Hematopoietic multipotent progenitor cell treated with erythropoietin and hydrocortisone succinate and interleukin-3 and kit ligand, for 4 days (in vitro differentiated cells): Measurements from ENCODE around the gene UNC79.

Experiments used
- DNase-seq: peaks from one replicate; pipeline ENCODE4 v3.0.0-alpha.2; 2015

The UNC79 gene

GRCh38 chr14:93564918-93565317 is 134.2 kb downstream of the UNC79 start:
- no peak for DNase-seq

GRCh38 chr14:93566065-93566693 is 135.4 kb downstream of the UNC79 start:
- no peak for DNase-seq

GRCh38 chr14:93571275-93571674 is 140.5 kb downstream of the UNC79 start:
- no peak for DNase-seq

- no peak for DNase-seq
Observed at GRCh38 chr14:93579178-93579577, 148.4 kb downstream of the UNC79 start.

- no peak for DNase-seq
Observed at GRCh38 chr14:93582516-93582915, 151.8 kb downstream of the UNC79 start.

- no peak for DNase-seq
Observed at GRCh38 chr14:93587330-93587729, 156.6 kb downstream of the UNC79 start.

GRCh38 chr14:93591506-93591905 is 160.8 kb downstream of the UNC79 start:
- DNase-seq: no peak

- DNase-seq: no peak
Observed at GRCh38 chr14:93592786-93593185, 162.0 kb downstream of the UNC79 start.

- DNase-seq: no peak
Observed at GRCh38 chr14:93606091-93606490, 175.4 kb downstream of the UNC79 start.

- peak; percentile 72 for DNase-seq
Observed at GRCh38 chr14:93619176-93619793, 188.5 kb downstream of the UNC79 start.

GRCh38 chr14:93628048-93628447 is 197.3 kb downstream of the UNC79 start:
- no peak for DNase-seq

- no peak for DNase-seq
Observed at GRCh38 chr14:93629643-93630042, 198.9 kb downstream of the UNC79 start.

- no peak for DNase-seq
Observed at GRCh38 chr14:93638790-93639189, 208.1 kb downstream of the UNC79 start.

- no peak for DNase-seq
Observed at GRCh38 chr14:93643127-93643526, 212.4 kb downstream of the UNC79 start.

GRCh38 chr14:93643676-93644075 is 212.9 kb downstream of the UNC79 start:
- DNase-seq: no peak

- DNase-seq: no peak
Observed at GRCh38 chr14:93645200-93645599, 214.5 kb downstream of the UNC79 start.

- peak; percentile 55 for DNase-seq
Observed at GRCh38 chr14:93648440-93649168, 217.9 kb downstream of the UNC79 start.

GRCh38 chr14:93654599-93654998 is 223.9 kb downstream of the UNC79 start:
- no peak for DNase-seq

- DNase-seq: peak; percentile 79
Observed at GRCh38 chr14:93655078-93655750, 224.5 kb downstream of the UNC79 start.

- no peak for DNase-seq
Observed at GRCh38 chr14:93657875-93658274, 227.1 kb downstream of the UNC79 start.

GRCh38 chr14:93663317-93663716 is 232.6 kb downstream of the UNC79 start:
- no peak for DNase-seq

- no peak for DNase-seq
Observed at GRCh38 chr14:93665169-93665568, 234.4 kb downstream of the UNC79 start.

- no peak for DNase-seq
Observed at GRCh38 chr14:93669632-93670031, 238.9 kb downstream of the UNC79 start.

- no peak for DNase-seq
Observed at GRCh38 chr14:93674343-93674742, 243.6 kb downstream of the UNC79 start.
